Panc1 (cell line): ENCODE data around the gene CCDC141.

Experiments
- POLR2AphosphoS5 ChIP-seq: IDR thresholded peaks from 2 replicates; pipeline ENCODE4 v1.6.1; 2012; ENCODE audit warnings: mild to moderate bottlenecking, low read depth, low read length, moderate library complexity
- TF ChIP-seq, protein P1 (sequence below): fragments of 450-650 bp; IDR thresholded peaks from 2 replicates; pipeline ENCODE4 v1.5.1; 2017; ENCODE audit warnings: mild to moderate bottlenecking
- TF ChIP-seq, protein P2 (sequence below), 2 experiments: IDR thresholded peaks; 2 replicates each; pipeline ENCODE4 v1.6.1; 2011 to 2012; ENCODE audit warnings: low read depth in 2 of 2, control low read depth in 1 of 2, low read length in 1 of 2, mild to moderate bottlenecking in 1 of 2, moderate library complexity in 1 of 2; ENCODE audit not compliant: insufficient read depth in 1 of 2

DNA sequence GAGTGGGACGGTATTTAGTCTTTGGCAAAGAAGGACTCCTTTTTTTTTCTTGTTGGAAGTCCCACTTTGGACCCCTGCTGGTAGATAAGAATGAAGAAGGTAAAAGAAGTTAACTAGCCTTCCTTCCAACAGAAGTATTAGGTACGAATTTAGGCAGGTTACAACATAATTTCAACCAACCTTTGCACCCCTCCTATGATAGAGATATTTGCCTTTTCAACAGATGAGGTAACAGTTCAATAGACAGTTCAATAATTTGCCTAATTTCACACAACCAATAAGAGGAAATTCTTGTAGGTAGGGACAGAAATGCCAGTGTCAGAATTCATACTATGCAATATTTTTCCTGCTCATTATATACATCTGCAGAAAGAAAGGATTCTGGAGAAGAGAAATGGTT lies 100.8 kb downstream of the CCDC141 start:
- TF ChIP-seq, protein P1, sequence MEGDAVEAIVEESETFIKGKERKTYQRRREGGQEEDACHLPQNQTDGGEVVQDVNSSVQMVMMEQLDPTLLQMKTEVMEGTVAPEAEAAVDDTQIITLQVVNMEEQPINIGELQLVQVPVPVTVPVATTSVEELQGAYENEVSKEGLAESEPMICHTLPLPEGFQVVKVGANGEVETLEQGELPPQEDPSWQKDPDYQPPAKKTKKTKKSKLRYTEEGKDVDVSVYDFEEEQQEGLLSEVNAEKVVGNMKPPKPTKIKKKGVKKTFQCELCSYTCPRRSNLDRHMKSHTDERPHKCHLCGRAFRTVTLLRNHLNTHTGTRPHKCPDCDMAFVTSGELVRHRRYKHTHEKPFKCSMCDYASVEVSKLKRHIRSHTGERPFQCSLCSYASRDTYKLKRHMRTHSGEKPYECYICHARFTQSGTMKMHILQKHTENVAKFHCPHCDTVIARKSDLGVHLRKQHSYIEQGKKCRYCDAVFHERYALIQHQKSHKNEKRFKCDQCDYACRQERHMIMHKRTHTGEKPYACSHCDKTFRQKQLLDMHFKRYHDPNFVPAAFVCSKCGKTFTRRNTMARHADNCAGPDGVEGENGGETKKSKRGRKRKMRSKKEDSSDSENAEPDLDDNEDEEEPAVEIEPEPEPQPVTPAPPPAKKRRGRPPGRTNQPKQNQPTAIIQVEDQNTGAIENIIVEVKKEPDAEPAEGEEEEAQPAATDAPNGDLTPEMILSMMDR, result no peak
- TF ChIP-seq, protein P2, sequence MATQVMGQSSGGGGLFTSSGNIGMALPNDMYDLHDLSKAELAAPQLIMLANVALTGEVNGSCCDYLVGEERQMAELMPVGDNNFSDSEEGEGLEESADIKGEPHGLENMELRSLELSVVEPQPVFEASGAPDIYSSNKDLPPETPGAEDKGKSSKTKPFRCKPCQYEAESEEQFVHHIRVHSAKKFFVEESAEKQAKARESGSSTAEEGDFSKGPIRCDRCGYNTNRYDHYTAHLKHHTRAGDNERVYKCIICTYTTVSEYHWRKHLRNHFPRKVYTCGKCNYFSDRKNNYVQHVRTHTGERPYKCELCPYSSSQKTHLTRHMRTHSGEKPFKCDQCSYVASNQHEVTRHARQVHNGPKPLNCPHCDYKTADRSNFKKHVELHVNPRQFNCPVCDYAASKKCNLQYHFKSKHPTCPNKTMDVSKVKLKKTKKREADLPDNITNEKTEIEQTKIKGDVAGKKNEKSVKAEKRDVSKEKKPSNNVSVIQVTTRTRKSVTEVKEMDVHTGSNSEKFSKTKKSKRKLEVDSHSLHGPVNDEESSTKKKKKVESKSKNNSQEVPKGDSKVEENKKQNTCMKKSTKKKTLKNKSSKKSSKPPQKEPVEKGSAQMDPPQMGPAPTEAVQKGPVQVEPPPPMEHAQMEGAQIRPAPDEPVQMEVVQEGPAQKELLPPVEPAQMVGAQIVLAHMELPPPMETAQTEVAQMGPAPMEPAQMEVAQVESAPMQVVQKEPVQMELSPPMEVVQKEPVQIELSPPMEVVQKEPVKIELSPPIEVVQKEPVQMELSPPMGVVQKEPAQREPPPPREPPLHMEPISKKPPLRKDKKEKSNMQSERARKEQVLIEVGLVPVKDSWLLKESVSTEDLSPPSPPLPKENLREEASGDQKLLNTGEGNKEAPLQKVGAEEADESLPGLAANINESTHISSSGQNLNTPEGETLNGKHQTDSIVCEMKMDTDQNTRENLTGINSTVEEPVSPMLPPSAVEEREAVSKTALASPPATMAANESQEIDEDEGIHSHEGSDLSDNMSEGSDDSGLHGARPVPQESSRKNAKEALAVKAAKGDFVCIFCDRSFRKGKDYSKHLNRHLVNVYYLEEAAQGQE (IDR thresholded peaks at IDR 0.05; ENCODE audit: insufficient read depth in 1 of 2, low read depth in 2 of 2, low read length in 1 of 2), result no peak
- TF ChIP-seq POLR2AphosphoS5, result no peak
